Natural killer cell (primary cell): ENCODE data around the gene TTLL9. TPM values are rescaled to one million over a fixed set of nuclear protein-coding genes. Genes with fewer than 3 reads are reported as not detected.

Source experiments
- ATAC-seq, 3 donors: fragments of 150-1000 bp in 2 of 3; fragments of 200-7000 bp in 1 of 3; cut with Tn5 transposase; 1 replicate in 1 of 3; 2 replicates in 2 of 3; pipeline ENCODE4 v1.10.0; 2021; ENCODE audit warnings: mild to moderate bottlenecking in 2 of 3, moderate library complexity in 2 of 3
- DNase-seq, 2 donors: peaks; one replicate each; pipeline versions ENCODE4 v3.0.0 to v3.0.0-alpha.2; 2013 to 2021; ENCODE audit warnings: mixed read lengths in 1 of 2
- H3K27ac ChIP-seq: one replicate; pipeline ENCODE4 v1.5.1; 2013; ENCODE audit warnings: mild to moderate bottlenecking, low read length
- H3K27me3 ChIP-seq: one replicate; pipeline ENCODE4 v1.6.1; 2013; ENCODE audit warnings: low read length; ENCODE audit not compliant: control insufficient read depth, insufficient read depth
- H3K36me3 ChIP-seq: one replicate; pipeline ENCODE4 v1.6.1; 2013; ENCODE audit warnings: low read length; ENCODE audit not compliant: control insufficient read depth, insufficient read depth
- H3K4me1 ChIP-seq: one replicate; pipeline ENCODE4 v1.6.1; 2013; ENCODE audit warnings: low read length; ENCODE audit not compliant: control insufficient read depth, insufficient read depth
- H3K4me3 ChIP-seq: one replicate; pipeline ENCODE4 v1.5.1; 2013; ENCODE audit warnings: low read length
- H3K9me3 ChIP-seq: one replicate; pipeline ENCODE4 v1.6.1; 2013; ENCODE audit warnings: low read length; ENCODE audit not compliant: control insufficient read depth, insufficient read depth
- H3K27ac Mint-ChIP-seq, 2 donors: one replicate each; pipeline ENCODE4 v1.8.0; 2022; ENCODE audit warnings: mild to moderate bottlenecking in 2 of 2, mixed read lengths in 2 of 2, moderate library complexity in 1 of 2
- H3K27me3 Mint-ChIP-seq, 2 donors: one replicate each; pipeline ENCODE4 v1.8.0; 2022; ENCODE audit warnings: low read depth in 2 of 2, mixed read lengths in 2 of 2
- H3K36me3 Mint-ChIP-seq: one replicate; pipeline ENCODE4 v1.8.0; 2022; ENCODE audit warnings: mixed read lengths
- H3K4me1 Mint-ChIP-seq, 2 donors: one replicate each; pipeline ENCODE4 v1.8.0; 2022; ENCODE audit warnings: mixed read lengths in 2 of 2
- H3K4me3 Mint-ChIP-seq: one replicate; pipeline ENCODE4 v1.8.0; 2022; ENCODE audit warnings: mild to moderate bottlenecking, moderate library complexity, mixed read lengths
- H3K9me3 Mint-ChIP-seq, 2 donors: one replicate each; pipeline ENCODE4 v1.8.0; 2022; ENCODE audit warnings: mixed read lengths in 2 of 2
- CTCF ChIP-seq: fragments of 200-600 bp; IDR thresholded peaks from one replicate; pipeline ENCODE4 v1.8.0; 2022; ENCODE audit warnings: antibody characterized with exemption
- WGBS: methylation state at CpG from one replicate; pipeline ENCODE4 v1.1.7; 2013; ENCODE audit warnings: missing lambda C conversion rate; ENCODE audit not compliant: insufficient coverage; 5-methylcytosine and 5-hydroxymethylcytosine counted together
- intact Hi-C: fragments of 100-400 bp; cut with micrococcal nuclease; formaldehyde crosslinking; loops from one replicate; pipeline ENCODE4 v1.14.2; 2022
- total RNA-seq, 4 donors: library from RNA; stranded (reverse); fragments of 120-200 nt in 1 of 4; gene quantifications; one replicate each; pipeline versions ENCODE4 v1.2.3 to v1.2.4, GENCODE V29; 2013 to 2022

TTLL9 gene
- total RNA-seq, 3 donors from 2014 or later (not counting 1 experiment from before 2014, with no cell fraction given) = not detected

GRCh38 chr20:31862157-31862470 is 8.3 kb upstream of the TTLL9 start:
- ATAC-seq = no peak
- TF ChIP-seq CTCF = no peak
- H3K4me1 Mint-ChIP-seq = peaks cover 0 to 13% of the 10 kb centered on the region in 2 donors
- peak overlapping the region; percentile 82 for H3K4me3 Mint-ChIP-seq
- H3K27ac ChIP-seq = no peak overlapping the region
- peak overlapping the region in 1 of 2 donors; percentile 52 for H3K27ac Mint-ChIP-seq
- H3K4me1 ChIP-seq = peaks cover 25% of the 10 kb centered on the region
- H3K36me3 ChIP-seq = no peaks in the 10 kb centered on the region
- 95% methylated on average over 5 of the region's 5 CpGs for WGBS
- DNase-seq = no peak
- no peaks in the 10 kb centered on the region for H3K36me3 Mint-ChIP-seq
- peaks cover 9 to 18% of the 10 kb centered on the region in 2 donors for H3K27me3 Mint-ChIP-seq
- intact Hi-C loops = no loop called here
- peaks cover 17% of the 10 kb centered on the region for H3K27me3 ChIP-seq
- no peaks in the 10 kb centered on the region for H3K9me3 Mint-ChIP-seq
- no peaks in the 10 kb centered on the region for H3K9me3 ChIP-seq
- H3K4me3 ChIP-seq = no peak overlapping the region

GRCh38 chr20:31862506-31862905 is 7.9 kb upstream of the TTLL9 start:
- DNase-seq (no peak), ATAC-seq (no peak)
- Histone ChIP-seq H3K4me3 (no peak overlapping the region), H3K4me1 (peaks cover 25% of the 10 kb centered on the region), H3K36me3 (no peaks in the 10 kb centered on the region), H3K27ac (no peak overlapping the region), H3K9me3 (no peaks in the 10 kb centered on the region), H3K27me3 (peaks cover 17% of the 10 kb centered on the region)
- Mint-ChIP-seq H3K27me3 (peaks cover 9 to 17% of the 10 kb centered on the region in 2 donors), H3K9me3 (no peaks in the 10 kb centered on the region), H3K27ac (no peak overlapping the region), H3K4me1 (peaks cover 0 to 13% of the 10 kb centered on the region in 2 donors), H3K36me3 (no peaks in the 10 kb centered on the region), H3K4me3 (no peak overlapping the region)
- WGBS = 96% methylated on average over 8 of the region's 8 CpGs
- no peak for TF ChIP-seq CTCF
- intact Hi-C loops = no loop called here

- Mint-ChIP-seq H3K36me3 (no peaks in the 10 kb centered on the region), H3K9me3 (no peaks in the 10 kb centered on the region), H3K27ac (no peak overlapping the region), H3K27me3 (peaks cover 9 to 16% of the 10 kb centered on the region in 2 donors), H3K4me1 (peaks cover 0 to 13% of the 10 kb centered on the region in 2 donors), H3K4me3 (no peak overlapping the region)
- DNase-seq = no peak
- no peak overlapping the region for H3K4me3 ChIP-seq
- no peaks in the 10 kb centered on the region for H3K9me3 ChIP-seq
- 98% methylated on average over 7 of the region's 9 CpGs for WGBS
- no peak for ATAC-seq
- H3K4me1 ChIP-seq = peaks cover 20% of the 10 kb centered on the region
- no peaks in the 10 kb centered on the region for H3K36me3 ChIP-seq
- peaks cover 15% of the 10 kb centered on the region for H3K27me3 ChIP-seq
- no peak overlapping the region for H3K27ac ChIP-seq
- TF ChIP-seq CTCF = no peak
- intact Hi-C loops = no loop called here
Observed at GRCh38 chr20:31863296-31864085, 6.9 kb upstream of the TTLL9 start.
